A172 (cell line): ENCODE measurements around the gene TMEM40. TPM values are rescaled to one million over a fixed set of nuclear protein-coding genes. Genes with fewer than 3 reads are reported as not detected.
"Not testable (repeated sequence)": the region's sequence is repeated elsewhere in the genome, so short reads cannot be mapped to it uniquely, and the experiment has no call there.

Experiments used
- DNase-seq: peaks from one replicate; pipeline ENCODE4 v3.0.0-alpha.2; 2015; ENCODE audit warnings: low spot score
- total RNA-seq: library from RNA; depleted of rRNA; stranded (reverse); fragments of >200 nt; shearing (Covaris generic); gene quantifications from 2 replicates; pipeline ENCODE4 v1.2.3, GENCODE V29; 2014; rRNA removed

TMEM40 gene, protein sequence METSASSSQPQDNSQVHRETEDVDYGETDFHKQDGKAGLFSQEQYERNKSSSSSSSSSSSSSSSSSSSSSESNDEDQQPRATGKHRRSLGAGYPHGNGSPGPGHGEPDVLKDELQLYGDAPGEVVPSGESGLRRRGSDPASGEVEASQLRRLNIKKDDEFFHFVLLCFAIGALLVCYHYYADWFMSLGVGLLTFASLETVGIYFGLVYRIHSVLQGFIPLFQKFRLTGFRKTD
- total RNA-seq: 2.9 TPM in 1 of 2 replicates, not detected in the other

- DNase-seq: peak; percentile 72
Observed at GRCh38 chr3:12759097-12759679, at the start of gene TMEM40. TSS of gene TMEM40 (minus strand) at chr3:12759259. CDS start at chr3:12749832, 9,427 bp downstream.

- DNase-seq: no peak
Observed at GRCh38 chr3:12808587-12808986, 49.5 kb upstream of the TMEM40 start.

DNA sequence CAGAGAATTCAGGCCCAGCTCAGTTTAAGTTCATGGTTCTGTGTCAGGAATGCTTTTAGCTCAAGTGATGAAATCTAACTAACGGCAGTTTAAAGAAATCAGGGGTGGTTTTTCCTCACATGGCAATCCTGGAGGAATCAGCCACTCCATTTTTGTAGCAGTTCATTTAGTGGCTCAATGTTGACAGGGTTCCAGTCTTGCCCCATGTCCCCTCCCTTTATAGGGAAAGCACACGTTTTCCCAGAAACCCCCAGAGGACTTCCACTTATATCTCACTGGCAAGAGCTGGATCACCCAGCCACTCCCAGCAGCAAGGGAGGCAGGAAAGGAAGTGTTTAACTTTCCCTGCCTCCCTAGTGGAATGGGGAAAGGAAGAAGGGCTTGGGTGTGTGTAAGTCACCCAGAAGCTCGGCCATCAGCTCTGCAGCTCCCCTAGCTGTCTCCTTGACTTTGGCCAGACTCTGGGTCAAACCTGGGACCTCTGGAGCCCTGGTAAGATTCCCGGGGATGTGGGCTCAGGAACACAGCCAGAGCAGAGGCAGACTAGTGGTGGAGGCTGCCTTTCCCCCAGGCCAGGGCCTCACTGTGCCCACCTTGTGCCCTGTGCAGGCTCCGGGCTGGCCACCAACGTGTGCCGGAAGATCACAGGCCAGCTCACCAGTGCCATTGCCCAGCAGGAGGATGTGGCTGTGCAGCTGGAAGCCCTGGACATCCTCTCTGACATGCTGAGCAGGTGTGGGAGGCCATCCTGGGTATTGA, 48.7 kb upstream of the TMEM40 start:
- DNase-seq: no peak

DNA sequence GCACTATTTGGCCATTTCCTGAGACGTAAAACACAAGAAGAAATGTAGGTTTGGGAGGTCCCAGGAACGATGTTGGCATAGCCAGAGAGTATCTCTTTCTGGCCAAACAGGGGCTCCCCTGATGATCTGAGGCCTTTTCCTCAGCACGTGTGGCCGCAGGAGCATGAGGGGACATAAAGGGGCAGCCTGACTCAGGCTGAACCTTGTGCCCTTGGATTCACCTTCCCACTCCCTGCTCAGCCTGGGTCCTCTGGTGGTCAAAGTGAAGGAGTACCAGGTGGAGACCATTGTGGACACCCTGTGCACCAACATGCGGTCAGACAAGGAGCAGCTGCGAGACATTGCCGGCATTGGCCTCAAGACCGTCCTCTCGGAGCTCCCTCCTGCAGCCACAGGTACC, 48.0 kb upstream of the TMEM40 start:
- no peak for DNase-seq

- DNase-seq: no peak
Observed at GRCh38 chr3:12803371-12803770, 44.3 kb upstream of the TMEM40 start.

DNA sequence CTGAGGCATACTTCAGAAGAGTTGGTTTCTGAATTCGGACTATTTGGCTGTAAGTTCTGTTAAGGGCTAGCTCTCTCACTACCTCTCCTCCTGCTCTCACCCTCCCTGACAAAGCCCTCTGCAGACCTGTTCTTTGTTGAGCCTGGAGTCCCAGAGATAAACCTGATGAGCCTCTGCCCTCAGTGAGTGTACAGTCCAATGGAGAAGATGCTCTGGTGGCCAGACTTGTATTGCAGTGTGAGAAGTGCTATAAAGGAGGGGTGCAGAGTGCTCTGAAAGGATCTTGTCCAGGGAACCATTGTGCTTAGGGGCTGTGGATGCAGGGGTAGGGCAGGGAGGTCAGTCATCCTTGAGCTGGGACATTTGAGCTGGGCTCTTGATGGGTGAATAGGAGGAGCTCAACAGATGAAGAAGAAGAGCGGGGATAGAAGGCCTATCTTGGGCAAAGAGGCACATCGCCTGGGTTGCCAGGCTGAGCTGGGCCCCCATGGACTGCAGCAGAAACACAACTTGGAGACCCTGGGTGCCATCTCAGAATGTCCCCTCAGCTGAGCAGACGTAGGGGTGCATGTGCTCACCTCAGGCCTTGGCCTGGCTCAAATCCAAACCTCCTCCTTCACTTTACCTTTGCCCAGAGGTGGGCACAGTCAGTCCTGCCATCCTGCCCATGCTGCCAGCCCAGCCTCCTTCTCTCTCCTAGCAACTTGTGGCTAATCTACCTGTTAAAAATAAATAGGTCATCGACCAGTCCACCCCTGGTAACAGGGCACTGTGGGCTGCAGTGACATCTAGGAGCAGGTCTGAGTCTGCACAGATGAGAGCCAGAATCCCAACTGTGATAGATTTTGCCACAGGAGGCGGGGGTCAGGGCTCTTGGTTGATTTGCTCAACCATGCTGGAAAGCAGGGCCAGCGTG, 40.7 kb upstream of the TMEM40 start:
- DNase-seq: no peak

DNA sequence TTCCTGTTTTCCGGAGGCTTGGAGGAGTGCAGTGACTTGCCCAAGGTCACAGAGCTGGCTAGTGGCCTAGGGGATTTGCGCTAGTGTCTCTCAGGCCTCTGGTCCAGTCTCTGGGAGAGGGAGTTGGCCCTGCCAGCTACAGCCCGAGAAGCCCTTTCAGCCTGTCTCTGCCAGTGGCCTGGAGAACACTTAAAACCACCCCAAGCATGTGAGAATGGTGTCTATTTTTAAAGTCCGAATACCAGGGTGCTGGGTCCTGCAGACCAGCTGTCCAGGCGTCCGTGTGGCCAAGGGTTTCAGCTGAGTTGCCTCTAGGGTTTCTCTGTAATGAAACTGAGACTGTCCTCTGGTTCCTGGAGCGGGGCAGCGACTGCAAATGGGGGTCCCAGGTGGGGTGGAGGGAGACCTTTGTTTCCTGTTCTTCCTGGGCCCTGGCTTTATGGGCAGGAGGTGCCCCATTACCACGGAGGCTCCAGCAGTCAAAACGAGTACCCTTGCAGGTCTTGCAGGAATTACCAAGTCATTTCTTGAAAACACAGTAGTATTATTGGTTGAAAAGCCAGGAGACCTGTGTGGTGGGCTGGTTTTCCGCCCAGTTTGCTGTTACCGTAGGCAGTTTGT, 39.6 kb upstream of the TMEM40 start:
- DNase-seq: no peak

DNA sequence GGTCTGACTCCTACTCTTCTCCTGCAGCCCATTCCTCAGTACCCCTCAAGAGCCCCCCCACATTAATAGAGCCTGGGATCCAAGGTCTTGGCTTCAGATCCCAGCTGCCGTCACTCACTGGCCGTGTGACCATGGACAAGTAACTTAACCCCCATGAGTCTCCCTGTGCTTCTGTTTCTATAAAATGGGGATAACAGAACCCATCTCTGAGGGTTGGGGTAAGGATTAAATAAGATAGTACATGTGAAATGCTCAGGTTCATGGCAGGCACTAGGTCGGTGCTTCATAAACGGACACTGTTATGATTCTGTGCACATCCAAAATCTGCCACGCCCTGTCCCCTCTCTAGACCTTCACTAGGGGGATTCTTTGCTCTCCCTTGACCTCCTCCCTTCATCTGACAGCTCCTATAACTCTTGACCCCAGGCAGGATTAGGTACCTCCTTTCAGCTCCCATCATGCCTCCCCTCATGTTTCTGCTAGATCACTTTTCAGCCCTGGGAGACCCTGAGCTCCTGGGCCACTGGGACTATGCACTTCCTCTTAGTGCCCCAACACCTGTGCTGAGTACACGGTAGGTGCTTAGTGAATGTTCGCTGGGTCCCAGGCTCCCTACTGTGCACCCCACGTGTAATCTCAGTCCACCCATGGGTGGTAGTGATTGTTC, 39.0 kb upstream of the TMEM40 start:
- no peak for DNase-seq

GRCh38 chr3:12797124-12797891, 38.2 kb upstream of the TMEM40 start:
- DNase-seq: no peak

DNA sequence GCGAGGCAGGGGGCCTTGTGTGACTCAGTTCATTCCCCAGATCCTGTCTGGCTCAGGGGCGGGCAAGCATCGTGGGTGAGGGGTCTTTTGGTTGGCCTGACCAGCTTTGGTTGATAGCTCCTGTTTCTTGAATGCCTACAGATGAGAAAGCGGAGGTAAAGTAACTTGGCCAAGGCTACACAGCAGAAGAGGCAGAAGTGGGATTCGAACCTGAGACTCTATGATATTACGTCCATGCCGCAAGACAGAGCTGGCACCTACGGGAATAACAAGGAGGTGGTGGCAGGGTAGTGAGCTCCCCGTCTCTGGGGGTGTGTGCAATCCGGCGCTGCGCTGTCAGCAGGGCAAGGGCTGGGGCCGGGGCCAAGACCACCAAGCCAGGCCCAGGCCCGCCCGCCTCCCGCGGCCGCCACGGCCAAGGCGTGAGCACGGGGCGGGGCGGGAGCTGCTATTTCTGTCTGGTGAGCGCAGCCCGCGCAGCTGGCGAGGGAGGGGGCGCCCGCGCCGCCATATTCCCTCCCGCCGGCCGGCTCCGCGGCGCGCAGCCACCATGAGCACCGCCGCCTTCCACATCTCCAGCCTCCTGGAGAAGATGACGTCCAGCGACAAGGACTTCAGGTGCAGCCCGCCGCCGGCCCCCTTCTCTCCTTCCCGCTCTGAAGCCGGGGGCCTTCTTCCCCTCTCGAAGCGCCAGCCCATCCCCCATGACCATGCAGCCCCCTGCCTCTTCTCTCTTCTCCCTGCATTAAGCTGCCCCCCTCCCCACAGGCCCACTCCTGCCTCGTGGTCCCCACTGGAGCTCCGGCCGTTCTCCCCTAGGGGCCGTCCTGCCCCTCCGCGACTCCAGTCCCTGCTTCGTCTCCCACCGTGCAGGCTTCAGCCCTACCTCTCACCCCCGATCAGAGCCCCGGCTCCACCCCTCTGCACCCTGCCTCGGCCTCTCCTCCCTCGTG, 37.4 kb upstream of the TMEM40 start, which contains the start of gene CAND2:
CAND2 (plus strand) TSS at position 510 of the 953 bp plus-strand sequence; CDS start at position 551, 41 bp downstream.
- no peak for DNase-seq

DNA sequence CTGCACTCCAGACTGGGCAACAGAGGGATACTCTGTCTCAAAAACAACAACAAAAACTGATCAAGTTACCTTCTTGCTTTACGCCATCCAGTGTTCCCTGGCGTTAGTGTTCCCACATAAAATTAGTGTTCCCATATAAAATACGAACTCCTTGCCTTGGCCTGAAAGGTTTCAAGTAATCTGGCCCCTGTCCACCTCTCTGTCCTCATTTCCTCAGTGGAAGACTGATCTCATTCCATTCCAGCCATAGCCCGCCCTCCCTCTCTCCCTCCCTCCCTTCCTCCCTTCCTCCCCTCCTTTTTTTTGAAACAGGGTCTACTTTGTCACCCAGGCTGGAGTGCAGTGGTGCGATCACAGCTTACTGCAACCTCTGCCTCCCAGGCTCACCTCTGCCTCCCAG, 34.6 kb upstream of the TMEM40 start:
- DNase-seq: no peak

- DNase-seq: no peak
Observed at GRCh38 chr3:12791430-12791829, 32.4 kb upstream of the TMEM40 start.

- DNase-seq: not testable (repeated sequence)
Observed at GRCh38 chr3:12787967-12788690, 29.1 kb upstream of the TMEM40 start.

GRCh38 chr3:12787346-12787745, 28.3 kb upstream of the TMEM40 start:
- DNase-seq: not testable (repeated sequence)

- DNase-seq: no peak
Observed at GRCh38 chr3:12785096-12785495, 26.0 kb upstream of the TMEM40 start.

DNA sequence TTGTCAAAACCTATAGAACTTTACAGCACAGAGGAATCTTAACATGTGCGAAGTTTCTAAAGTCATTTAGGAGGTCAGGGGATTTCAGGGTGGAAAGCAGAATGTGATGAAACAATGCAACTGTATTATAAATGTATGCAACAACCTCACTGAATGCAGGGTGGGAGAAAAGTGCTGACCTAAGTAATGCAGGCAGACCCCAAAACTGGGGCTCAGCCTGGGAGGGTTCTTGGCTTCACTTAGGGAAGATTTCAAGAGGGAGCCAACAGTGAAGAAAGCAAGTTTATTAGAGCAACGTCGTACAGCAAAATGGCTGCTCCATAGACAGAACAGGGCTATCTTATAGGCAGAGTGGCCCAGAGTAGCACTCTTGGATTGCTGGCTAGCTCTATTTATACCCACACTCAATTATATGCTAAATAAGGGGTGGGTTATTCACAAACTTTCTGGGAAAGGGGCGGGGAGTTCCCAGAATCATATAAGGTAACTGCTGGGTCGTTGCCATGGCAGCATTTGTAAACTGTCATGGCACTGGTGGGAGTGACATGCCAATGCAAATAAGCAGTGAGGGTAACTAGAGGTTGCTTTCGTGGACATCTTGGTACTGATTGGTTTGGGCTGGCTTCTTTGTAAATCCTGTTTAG, 23.2 kb upstream of the TMEM40 start:
- DNase-seq: no peak

GRCh38 chr3:12780751-12781150, 21.7 kb upstream of the TMEM40 start:
- no peak for DNase-seq

- no peak for DNase-seq
Observed at GRCh38 chr3:12777171-12777570, 18.1 kb upstream of the TMEM40 start.
